ENCODE measurements around the gene TDP2. TPM values are rescaled to one million over a fixed set of nuclear protein-coding genes. Genes with fewer than 3 reads are reported as not detected.

Gene TDP2
- total RNA-seq, 2 experiments from 2014 or later, result 27.2 to 39.6 TPM

DNA sequence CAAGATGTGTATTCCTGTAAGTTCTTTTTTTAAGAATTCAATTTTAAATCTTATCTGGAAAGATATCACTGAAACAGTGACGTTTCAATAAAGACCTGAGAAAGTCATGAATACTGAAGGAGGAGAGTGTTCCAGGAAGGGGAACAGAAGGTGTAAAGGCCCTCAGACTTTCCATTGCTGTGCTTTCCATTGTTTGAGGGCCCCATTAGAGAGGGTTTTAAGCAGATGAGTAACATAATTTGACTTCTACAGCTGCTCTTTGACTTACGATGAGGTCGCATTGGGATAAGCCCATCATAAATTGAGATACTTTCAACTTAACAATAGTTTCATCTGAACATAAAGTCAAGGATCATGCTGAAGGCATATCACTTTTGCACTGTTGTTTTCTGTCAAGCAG, 24.9 kb upstream of the TDP2 start:
- DNase-seq (ENCODE audit: low spot score), result no peak
- Histone ChIP-seq H3K9me2 (ENCODE audit: insufficient read depth, low read length) (no peaks in the 10 kb centered on the region), H3K27ac (ENCODE audit: low read depth, low read length, poor library complexity, severe bottlenecking) (no peak overlapping the region), H3K4me1 (ENCODE audit: insufficient read depth, low read length, poor library complexity, severe bottlenecking) (peaks cover 7% of the 10 kb centered on the region), H4K20me1 (ENCODE audit: insufficient read depth, low read length) (no peaks in the 10 kb centered on the region), H3K4me2 (ENCODE audit: low read length) (no peak overlapping the region), H3K36me3 (ENCODE audit: insufficient read depth, low read length) (no peaks in the 10 kb centered on the region), H3K79me2 (ENCODE audit: insufficient read depth, low read depth, low read length) (no peaks in the 10 kb centered on the region), H3K4me3 (ENCODE audit: low read depth, low read length, poor library complexity, severe bottlenecking) (no peak overlapping the region), H2AFZ (ENCODE audit: low read length) (no peak overlapping the region), H3K9me3 (ENCODE audit: low read length) (no peaks in the 10 kb centered on the region)
- intact Hi-C loops (cut with micrococcal nuclease; ENCODE audit: unreplicated experiment), result loop anchor here (5.0 to 10.0 kb wide), 2 partner anchors 259 to 323 kb away; no protein-coding TSS in a partner anchor
- ChIA-PET POLR2A (interaction anchor here (1.0 kb wide), 1 partner anchor 55 kb away, joined by 3 read pairs; no protein-coding TSS in a partner anchor), CTCF (ENCODE audit: unreplicated experiment) (no interaction called here)
- no TSS peak for BruUV-seq (replicated peaks)
- TF ChIP-seq CTCF (conservative IDR thresholded peaks at IDR 0.05; ENCODE audit: low read length) (no peak), EZH2phosphoT487 (IDR thresholded peaks at IDR 0.05; ENCODE audit: borderline replicate concordance, low read depth, low read length) (no peak)

- H3K4me1 ChIP-seq (ENCODE audit: insufficient read depth, low read length, poor library complexity, severe bottlenecking), result peaks cover 7% of the 10 kb centered on the region
- no peaks in the 10 kb centered on the region for H3K9me3 ChIP-seq (ENCODE audit: low read length)
- BruUV-seq (replicated peaks), result no TSS peak
- H4K20me1 ChIP-seq (ENCODE audit: insufficient read depth, low read length), result no peaks in the 10 kb centered on the region
- no peaks in the 10 kb centered on the region for H3K79me2 ChIP-seq (ENCODE audit: insufficient read depth, low read depth, low read length)
- no peaks in the 10 kb centered on the region for H3K9me2 ChIP-seq (ENCODE audit: insufficient read depth, low read length)
- CTCF ChIA-PET (ENCODE audit: unreplicated experiment), result no interaction called here
- POLR2A ChIA-PET, result no interaction called here
- intact Hi-C loops (cut with micrococcal nuclease; ENCODE audit: unreplicated experiment), result loop anchor here (5.0 to 10.0 kb wide), 2 partner anchors 258 to 324 kb away; no protein-coding TSS in a partner anchor
- no peak overlapping the region for H3K27ac ChIP-seq (ENCODE audit: low read depth, low read length, poor library complexity, severe bottlenecking)
- no peak overlapping the region for H2AFZ ChIP-seq (ENCODE audit: low read length)
- no peak overlapping the region for H3K4me2 ChIP-seq (ENCODE audit: low read length)
- H3K36me3 ChIP-seq (ENCODE audit: insufficient read depth, low read length), result no peaks in the 10 kb centered on the region
- no peak overlapping the region for H3K4me3 ChIP-seq (ENCODE audit: low read depth, low read length, poor library complexity, severe bottlenecking)
- TF ChIP-seq EZH2phosphoT487 (IDR thresholded peaks at IDR 0.05; ENCODE audit: borderline replicate concordance, low read depth, low read length) (no peak), CTCF (conservative IDR thresholded peaks at IDR 0.05; ENCODE audit: low read length) (no peak)
- no peak for DNase-seq (ENCODE audit: low spot score)
These were observed 23.9 kb upstream of the TDP2 start for GRCh38 chr6:24690593-24690992.

DNA sequence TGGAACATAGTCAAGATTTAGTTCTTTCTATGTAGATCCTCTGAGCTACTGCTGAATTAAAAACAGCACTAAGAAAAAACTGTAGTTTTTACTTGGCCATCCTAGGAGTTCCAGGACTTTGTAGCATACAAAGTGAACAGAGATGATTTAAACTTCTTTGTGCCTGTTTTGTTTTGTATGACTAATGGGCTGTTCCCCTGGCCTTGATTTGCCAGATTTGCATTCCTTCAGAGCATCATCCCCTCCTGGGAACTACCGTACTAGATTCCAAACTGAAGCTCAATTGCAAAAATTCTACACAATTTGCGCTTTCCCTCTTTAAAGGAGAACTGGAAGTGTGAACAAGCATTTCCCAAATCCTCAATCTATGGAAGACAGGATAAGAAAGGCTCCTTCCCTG, 23.3 kb upstream of the TDP2 start:
- CTCF ChIA-PET (ENCODE audit: unreplicated experiment), result no interaction called here
- intact Hi-C loops (cut with micrococcal nuclease; ENCODE audit: unreplicated experiment), result loop anchor here (5.0 to 10.0 kb wide), 2 partner anchors 258 to 325 kb away; no protein-coding TSS in a partner anchor
- no TSS peak for BruUV-seq (replicated peaks)

More for the DNA sequence above, 23.3 kb upstream of the TDP2 start:
- peaks cover 7% of the 10 kb centered on the region for H3K4me1 ChIP-seq (ENCODE audit: insufficient read depth, low read length, poor library complexity, severe bottlenecking)
- no peak overlapping the region for H2AFZ ChIP-seq (ENCODE audit: low read length)
- H3K36me3 ChIP-seq (ENCODE audit: insufficient read depth, low read length), result no peaks in the 10 kb centered on the region
- H3K9me3 ChIP-seq (ENCODE audit: low read length), result no peaks in the 10 kb centered on the region
- H4K20me1 ChIP-seq (ENCODE audit: insufficient read depth, low read length), result no peaks in the 10 kb centered on the region
- H3K4me3 ChIP-seq (ENCODE audit: low read depth, low read length, poor library complexity, severe bottlenecking), result no peak overlapping the region
- no peak for DNase-seq (ENCODE audit: low spot score)
- no peaks in the 10 kb centered on the region for H3K9me2 ChIP-seq (ENCODE audit: insufficient read depth, low read length)
- no peak overlapping the region for H3K27ac ChIP-seq (ENCODE audit: low read depth, low read length, poor library complexity, severe bottlenecking)
- no peaks in the 10 kb centered on the region for H3K79me2 ChIP-seq (ENCODE audit: insufficient read depth, low read depth, low read length)
- H3K4me2 ChIP-seq (ENCODE audit: low read length), result no peak overlapping the region
- POLR2A ChIA-PET, result interaction anchor here (1.1 kb wide), 1 partner anchor 117 kb away, joined by 3 read pairs; no protein-coding TSS in a partner anchor
- no peak for TF ChIP-seq CTCF (conservative IDR thresholded peaks at IDR 0.05; ENCODE audit: low read length)
- TF ChIP-seq EZH2phosphoT487 (IDR thresholded peaks at IDR 0.05; ENCODE audit: borderline replicate concordance, low read depth, low read length), result no peak

All from OCI-LY7 (cell line).